ENCODE data around the gene AP2A1.
"Not testable (repeated sequence)": the region's sequence is repeated elsewhere in the genome, so short reads cannot be mapped to it uniquely, and the experiment has no call there.

AP2A1 gene

GRCh38 chr19:49818649-49819370 lies 52.0 kb downstream of the AP2A1 start:
- Histone ChIP-seq H3K4me3 (ENCODE audit: insufficient read depth, low read length, poor library complexity, severe bottlenecking) (peak overlapping the region; percentile 67), H3K27ac (ENCODE audit: low read depth, low read length) (peak overlapping the region; percentile 81), H4K20me1 (ENCODE audit: low read depth, low read length) (no peaks in the 10 kb centered on the region), H3F3A (ENCODE audit: insufficient read depth) (peaks cover 34% of the 10 kb centered on the region), H2AFZ (ENCODE audit: low read depth, low read length, severe bottlenecking) (no peak overlapping the region), H3K4me2 (ENCODE audit: low read depth, low read length, poor library complexity, severe bottlenecking) (peak overlapping the region; percentile 76), H3K79me2 (ENCODE audit: insufficient read depth, low read length) (peaks cover 29% of the 10 kb centered on the region), H3K9me3 (ENCODE audit: insufficient read depth, low read length) (no peaks in the 10 kb centered on the region), H3K36me3 (ENCODE audit: low read length) (no peaks in the 10 kb centered on the region), H3K9me2 (replicated peaks; ENCODE audit: insufficient read depth, low read length) (no peaks in the 10 kb centered on the region), H3K27me3 (ENCODE audit: low read length) (no peaks in the 10 kb centered on the region), H3K9ac (ENCODE audit: low read length) (peak overlapping the region; percentile 85)
- TF ChIP-seq EZH2phosphoT487 (conservative IDR thresholded peaks at IDR 0.05; ENCODE audit: low read length) (no peak), CTCF (IDR thresholded peaks at IDR 0.05; ENCODE audit: insufficient read depth, low read length, poor library complexity, severe bottlenecking) (no peak)

- H3F3A ChIP-seq (ENCODE audit: insufficient read depth), result peaks cover 28% of the 10 kb centered on the region
- H4K20me1 ChIP-seq (ENCODE audit: low read depth, low read length); H3K36me3 ChIP-seq (ENCODE audit: low read length); H3K9me2 ChIP-seq (replicated peaks; ENCODE audit: insufficient read depth, low read length); H2AFZ ChIP-seq (ENCODE audit: low read depth, low read length, severe bottlenecking); H3K9me3 ChIP-seq (ENCODE audit: insufficient read depth, low read length); H3K27me3 ChIP-seq (ENCODE audit: low read length): not testable (repeated sequence)
- H3K27ac ChIP-seq (ENCODE audit: low read depth, low read length), result peak overlapping the region; percentile 81
- peak overlapping the region; percentile 85 for H3K9ac ChIP-seq (ENCODE audit: low read length)
- H3K4me3 ChIP-seq (ENCODE audit: insufficient read depth, low read length, poor library complexity, severe bottlenecking), result peak overlapping the region; percentile 67
- H3K79me2 ChIP-seq (ENCODE audit: insufficient read depth, low read length), result peaks cover 37% of the 10 kb centered on the region
- H3K4me2 ChIP-seq (ENCODE audit: low read depth, low read length, poor library complexity, severe bottlenecking), result peak overlapping the region; percentile 76
Observed at GRCh38 chr19:49819452-49820115, 52.8 kb downstream of the AP2A1 start.

- Histone ChIP-seq H3K9me3 (ENCODE audit: insufficient read depth, low read length) (no peaks in the 10 kb centered on the region), H3K36me3 (ENCODE audit: low read length) (no peaks in the 10 kb centered on the region), H3K79me2 (ENCODE audit: insufficient read depth, low read length) (peaks cover 42% of the 10 kb centered on the region), H3K4me2 (ENCODE audit: low read depth, low read length, poor library complexity, severe bottlenecking) (no peak overlapping the region), H3K27ac (ENCODE audit: low read depth, low read length) (peak overlapping the region; percentile 25; the same call in 1 of the 2 replicates), H2AFZ (ENCODE audit: low read depth, low read length, severe bottlenecking) (no peak overlapping the region), H3K9ac (ENCODE audit: low read length) (no peak overlapping the region), H3K9me2 (replicated peaks; ENCODE audit: insufficient read depth, low read length) (no peaks in the 10 kb centered on the region), H3K4me3 (ENCODE audit: insufficient read depth, low read length, poor library complexity, severe bottlenecking) (no peak overlapping the region), H4K20me1 (ENCODE audit: low read depth, low read length) (no peaks in the 10 kb centered on the region), H3K27me3 (ENCODE audit: low read length) (no peaks in the 10 kb centered on the region), H3F3A (ENCODE audit: insufficient read depth) (peaks cover 25% of the 10 kb centered on the region)
- no peak for TF ChIP-seq CTCF (IDR thresholded peaks at IDR 0.05; ENCODE audit: insufficient read depth, low read length, poor library complexity, severe bottlenecking)
- TF ChIP-seq EZH2phosphoT487 (conservative IDR thresholded peaks at IDR 0.05; ENCODE audit: low read length), result no peak
Observed at GRCh38 chr19:49820125-49820524, 53.3 kb downstream of the AP2A1 start.

GRCh38 chr19:49823472-49823871 lies 56.7 kb downstream of the AP2A1 start:
- no peaks in the 10 kb centered on the region for H3K9me2 ChIP-seq (replicated peaks; ENCODE audit: insufficient read depth, low read length)
- peaks cover 57% of the 10 kb centered on the region for H3K79me2 ChIP-seq (ENCODE audit: insufficient read depth, low read length)
- H3K27ac ChIP-seq (ENCODE audit: low read depth, low read length), result peak overlapping the region; percentile 88
- H3K4me3 ChIP-seq (ENCODE audit: insufficient read depth, low read length, poor library complexity, severe bottlenecking), result no peak overlapping the region
- H4K20me1 ChIP-seq (ENCODE audit: low read depth, low read length), result no peaks in the 10 kb centered on the region
- peak overlapping the region; percentile 54 for H3K4me2 ChIP-seq (ENCODE audit: low read depth, low read length, poor library complexity, severe bottlenecking)
- peaks cover 19% of the 10 kb centered on the region for H3F3A ChIP-seq (ENCODE audit: insufficient read depth)
- H3K36me3 ChIP-seq (ENCODE audit: low read length), result no peaks in the 10 kb centered on the region
- H2AFZ ChIP-seq (ENCODE audit: low read depth, low read length, severe bottlenecking), result no peak overlapping the region
- no peaks in the 10 kb centered on the region for H3K27me3 ChIP-seq (ENCODE audit: low read length)
- TF ChIP-seq EZH2phosphoT487 (conservative IDR thresholded peaks at IDR 0.05; ENCODE audit: low read length) (no peak), CTCF (IDR thresholded peaks at IDR 0.05; ENCODE audit: insufficient read depth, low read length, poor library complexity, severe bottlenecking) (no peak)
- H3K9me3 ChIP-seq (ENCODE audit: insufficient read depth, low read length), result no peaks in the 10 kb centered on the region
- H3K9ac ChIP-seq (ENCODE audit: low read length), result peak overlapping the region; percentile 38; the same call in 1 of the 2 replicates

All from SU-DHL-6 (cell line).